GM13977 (cell line): Measurements from ENCODE around the gene RPS27L.
A peak's percentile ranks its signal among the peaks of the same experiment; 100 is the strongest.

Source experiments
- DNase-seq: peaks from one replicate; pipeline ENCODE4 v3.0.0; 2012; ENCODE audit warnings: low spot score
- in situ Hi-C: fragments of 300-500 bp; cut with MboI; formaldehyde crosslinking; loops from one replicate; pipeline ENCODE4 v1.12.0; 2022; ENCODE audit warnings: low sequenced_read_pairs, low pct_unique_long_range_greater_than_20kb, mixed read lengths, inconsistent platforms; ENCODE audit not compliant: unreplicated experiment
- TF ChIP-seq, protein P1 (sequence below): IDR thresholded peaks from 2 replicates; pipeline ENCODE4 v1.5.1; 2012; ENCODE audit warnings: mild to moderate bottlenecking, control low read depth; ENCODE audit not compliant: insufficient read depth; ENCODE audit errors: extremely low read depth, missing control alignments

The RPS27L gene

DNA sequence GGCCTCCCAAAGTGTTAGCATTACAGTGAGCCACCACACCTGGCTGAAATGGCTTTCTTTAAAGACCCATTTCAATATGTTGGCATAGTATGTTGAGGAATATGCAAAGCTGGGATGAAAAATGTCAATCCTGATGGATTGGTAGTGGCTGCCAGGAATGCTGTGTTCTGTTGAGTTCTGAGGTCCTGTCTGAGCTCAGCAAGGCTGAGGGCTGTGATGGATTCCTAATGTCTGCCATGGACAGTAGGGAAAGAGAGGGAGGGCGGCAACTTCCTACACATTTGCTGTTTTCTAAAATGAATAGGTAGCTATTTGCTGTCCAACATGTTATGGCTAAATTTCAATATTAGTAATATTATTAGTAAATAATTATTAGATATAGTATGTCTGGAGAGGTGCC is 40.3 kb upstream of the RPS27L start:
- no peak for DNase-seq
- in situ Hi-C loops, result no loop called here
- TF ChIP-seq, protein P1, sequence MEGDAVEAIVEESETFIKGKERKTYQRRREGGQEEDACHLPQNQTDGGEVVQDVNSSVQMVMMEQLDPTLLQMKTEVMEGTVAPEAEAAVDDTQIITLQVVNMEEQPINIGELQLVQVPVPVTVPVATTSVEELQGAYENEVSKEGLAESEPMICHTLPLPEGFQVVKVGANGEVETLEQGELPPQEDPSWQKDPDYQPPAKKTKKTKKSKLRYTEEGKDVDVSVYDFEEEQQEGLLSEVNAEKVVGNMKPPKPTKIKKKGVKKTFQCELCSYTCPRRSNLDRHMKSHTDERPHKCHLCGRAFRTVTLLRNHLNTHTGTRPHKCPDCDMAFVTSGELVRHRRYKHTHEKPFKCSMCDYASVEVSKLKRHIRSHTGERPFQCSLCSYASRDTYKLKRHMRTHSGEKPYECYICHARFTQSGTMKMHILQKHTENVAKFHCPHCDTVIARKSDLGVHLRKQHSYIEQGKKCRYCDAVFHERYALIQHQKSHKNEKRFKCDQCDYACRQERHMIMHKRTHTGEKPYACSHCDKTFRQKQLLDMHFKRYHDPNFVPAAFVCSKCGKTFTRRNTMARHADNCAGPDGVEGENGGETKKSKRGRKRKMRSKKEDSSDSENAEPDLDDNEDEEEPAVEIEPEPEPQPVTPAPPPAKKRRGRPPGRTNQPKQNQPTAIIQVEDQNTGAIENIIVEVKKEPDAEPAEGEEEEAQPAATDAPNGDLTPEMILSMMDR, result no peak

DNA sequence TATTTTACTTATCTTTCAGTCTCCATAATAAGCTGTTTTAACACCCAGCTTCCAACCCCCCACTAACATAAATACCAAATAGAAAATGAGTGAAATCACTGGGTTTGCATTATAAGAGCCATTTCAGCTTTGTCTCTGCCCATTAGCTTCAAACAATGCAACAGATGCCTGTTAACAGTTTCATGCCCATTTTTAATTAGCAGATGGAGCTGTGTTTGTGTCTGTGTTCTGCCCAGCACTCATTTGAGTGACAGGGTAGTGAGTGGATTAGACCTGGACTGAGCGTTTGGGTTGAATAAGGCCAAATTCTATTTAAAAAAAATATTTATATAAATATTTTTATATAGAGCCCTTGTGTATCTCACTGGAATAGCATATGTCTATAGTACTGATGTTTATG is 39.6 kb upstream of the RPS27L start:
- no peak for DNase-seq
- in situ Hi-C loops, result no loop called here

DNA sequence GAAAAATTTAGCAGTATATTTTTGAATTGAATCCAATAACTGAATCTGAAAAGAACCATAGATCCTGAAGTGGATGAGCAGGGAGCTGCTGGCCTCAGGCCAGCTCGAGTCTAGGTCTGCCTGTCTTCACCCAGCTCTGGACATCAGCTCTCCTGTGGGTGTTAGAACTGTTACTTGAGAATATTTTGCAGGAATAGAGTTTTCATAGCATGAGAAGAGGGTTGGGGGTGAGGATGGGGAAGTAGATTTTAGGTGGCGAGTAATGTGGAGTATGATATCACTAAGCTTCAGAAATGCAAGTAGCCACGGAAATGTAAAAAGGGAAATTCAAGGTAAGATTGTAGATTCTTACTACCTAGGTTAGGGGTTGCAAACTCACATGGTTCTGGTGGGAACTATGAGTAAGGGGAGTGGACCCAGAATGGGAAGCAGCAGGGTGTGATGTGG is 38.3 kb upstream of the RPS27L start:
- in situ Hi-C loops, result no loop called here
- TF ChIP-seq, protein P1, result no peak
- DNase-seq, result no peak

More for the DNA sequence above, 39.6 kb upstream of the RPS27L start:
- TF ChIP-seq, protein P1, result no peak

DNA sequence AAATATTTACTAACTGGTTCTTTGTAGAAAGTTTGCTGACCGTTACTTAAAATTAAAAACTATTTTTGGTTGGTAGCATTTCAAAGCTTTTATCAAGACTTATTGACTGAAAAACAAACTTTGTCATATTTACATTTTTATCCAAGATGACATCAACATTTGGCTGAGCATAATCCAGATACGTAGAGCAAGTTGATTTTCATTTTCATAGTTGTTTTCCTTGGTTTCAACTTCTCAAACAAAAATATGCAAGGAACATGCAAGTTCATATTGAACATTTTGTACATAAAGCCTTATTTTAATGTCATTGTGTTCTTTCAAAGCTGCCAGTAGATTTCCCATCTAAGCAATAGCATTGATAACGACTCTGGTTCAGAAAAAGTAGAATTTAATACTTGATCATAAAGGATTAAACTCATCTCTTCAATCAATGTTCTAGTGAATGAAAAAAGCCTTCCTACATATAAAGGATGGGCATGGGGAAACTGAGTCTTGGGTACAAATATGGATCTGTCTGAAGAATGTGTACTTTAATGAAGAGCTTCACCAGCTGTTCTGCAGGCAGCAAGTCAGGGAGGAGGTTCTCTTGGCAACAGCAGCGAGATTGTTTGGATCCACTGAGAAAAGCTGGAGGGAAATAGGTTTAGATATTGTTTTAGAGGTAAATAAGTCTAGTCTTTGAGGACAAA is 37.7 kb upstream of the RPS27L start:
- DNase-seq, result no peak
- TF ChIP-seq, protein P1, result no peak

DNA sequence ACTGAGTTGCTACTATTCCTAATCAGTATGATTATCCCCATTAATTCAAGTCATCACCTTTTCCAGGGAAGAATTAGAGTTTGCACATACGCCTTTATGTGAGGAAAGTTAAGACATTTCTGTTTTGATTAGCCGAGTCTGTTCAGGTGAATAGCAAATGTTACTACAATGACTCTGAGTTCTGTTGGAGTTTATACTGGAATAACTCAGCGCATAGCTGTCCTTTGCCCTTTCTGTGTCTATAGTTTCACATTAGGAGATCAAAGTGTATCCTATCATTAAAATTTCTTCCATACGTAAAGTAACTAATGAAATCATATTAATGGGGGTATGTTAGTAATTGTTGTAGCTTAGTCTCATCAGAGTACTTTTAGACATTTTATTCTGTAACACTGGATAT is 37.0 kb upstream of the RPS27L start:
- TF ChIP-seq, protein P1, result no peak
- in situ Hi-C loops, result no loop called here
- no peak for DNase-seq

More for the DNA sequence above, 37.7 kb upstream of the RPS27L start:
- in situ Hi-C loops, result no loop called here

DNA sequence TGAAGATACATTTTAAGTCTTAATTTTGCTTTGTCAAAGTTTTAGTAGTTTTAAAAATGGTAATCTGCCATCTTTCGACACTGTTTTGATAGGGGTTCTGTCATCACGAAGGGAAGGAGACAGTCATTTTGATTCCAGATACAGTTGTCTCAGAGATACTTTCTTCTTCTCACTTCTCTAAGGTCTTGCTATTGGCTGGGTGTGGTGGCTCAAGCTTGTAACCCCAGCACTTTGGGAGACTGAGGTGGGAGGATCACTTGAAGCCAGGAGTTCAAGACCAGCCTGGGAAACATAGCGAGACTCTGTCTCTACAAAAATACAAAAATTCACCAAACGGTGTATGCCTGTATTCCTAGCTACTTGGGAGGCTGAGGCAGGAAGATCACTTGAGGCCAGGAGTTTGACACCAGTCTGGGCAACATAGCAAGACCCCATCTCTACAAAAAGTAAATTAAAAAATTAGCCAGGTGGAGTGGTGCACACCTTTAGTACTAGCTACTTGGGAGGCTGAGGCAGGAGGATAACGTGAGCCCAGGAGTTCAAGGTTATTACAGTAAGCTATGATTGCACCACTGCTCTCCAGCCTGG is 35.4 kb upstream of the RPS27L start:
- TF ChIP-seq, protein P1, result no peak
- in situ Hi-C loops, result no loop called here
- peak; percentile 37 for DNase-seq
